Prostate gland (tissue), 2 donors: Measurements from ENCODE around the gene FLT4. TPM values are rescaled to one million over a fixed set of nuclear protein-coding genes. Genes with fewer than 3 reads are reported as not detected.

Experiments
- DNase-seq: peaks from one replicate; pipeline ENCODE4 v3.0.0-alpha.2; 2019; ENCODE audit warnings: low spot score
- H3K27ac ChIP-seq, 2 donors: fragments of 200-600 bp; sonication (generic); 2 replicates each; pipeline ENCODE4 v1.5.1; 2017 to 2019
- H3K27me3 ChIP-seq: fragments of 200-600 bp; sonication (generic); replicated peaks from 2 replicates; pipeline ENCODE4 v1.5.1; 2019; ENCODE audit not compliant: insufficient read depth
- H3K36me3 ChIP-seq, 2 donors: fragments of 200-600 bp; sonication (generic); 1 replicate in 1 of 2; 2 replicates in 1 of 2; pipeline versions ENCODE4 v1.5.1 to v1.8.1; 2017 to 2019
- H3K4me1 ChIP-seq: fragments of 200-600 bp; sonication (generic); replicated peaks from 2 replicates; pipeline ENCODE4 v1.5.1; 2019
- H3K4me3 ChIP-seq, 2 donors: fragments of 200-600 bp; sonication (generic); 2 replicates each; pipeline ENCODE4 v1.5.1; 2017 to 2019
- H3K9me3 ChIP-seq: fragments of 200-600 bp; sonication (generic); 2 replicates; pipeline ENCODE4 v1.5.1; 2017
- CTCF ChIP-seq, 4 experiments: fragments of 200-600 bp in 2 of 4; fragments of 450-650 bp in 2 of 4; sonication (generic) in 2 of 4; IDR thresholded peaks; 1 replicate in 3 of 4; 2 replicates in 1 of 4; pipeline ENCODE4 v1.5.1; 2016 to 2019; ENCODE audit warnings: antibody characterized with exemption in 4 of 4, mild to moderate bottlenecking in 2 of 4, moderate library complexity in 2 of 4
- POLR2A ChIP-seq: fragments of 450-650 bp; IDR thresholded peaks from one replicate; pipeline ENCODE4 v1.6.1; 2016; ENCODE audit warnings: antibody characterized with exemption, mild to moderate bottlenecking
- POLR2AphosphoS5 ChIP-seq: sonication (generic); formaldehyde crosslinking; IDR thresholded peaks from one replicate; pipeline ENCODE4 v1.6.1; 2017; ENCODE audit warnings: antibody characterized with exemption
- WGBS: methylation state at CpG from one replicate; pipeline ENCODE4 v1.1.5; 2018; 5-methylcytosine and 5-hydroxymethylcytosine counted together
- intact Hi-C: fragments of 100-400 bp; cut with DNase I; formaldehyde crosslinking; loops from one replicate; pipeline ENCODE4 v1.14.2; 2022
- total RNA-seq, 2 donors: library from RNA; depleted of rRNA; stranded (reverse); fragments of >200 nt; gene quantifications; one replicate each; pipeline ENCODE4 v1.1.0, GENCODE V29; 2016

Gene FLT4
- total RNA-seq, 2 donors from 2014 or later: 2.9 to 20.6 TPM

GRCh38 chr5:180591311-180591887 is 58.0 kb downstream of the FLT4 start, which contains the start of gene SCGB3A1:
Gene SCGB3A1 (minus strand): TSS chr5:180591499. CDS start chr5:180591462, 37 bp downstream.
- peak within 1 kb of the TSS; percentile 8 to 24 for H3K4me3 ChIP-seq
- 7% methylated on average over 34 of the region's 60 CpGs for WGBS
- TF ChIP-seq POLR2AphosphoS5 (no peak), POLR2A (no peak), CTCF (IDR thresholded peaks at IDR 0.05) (no peak)
- H3K4me1 ChIP-seq: peaks cover 16% of the 10 kb centered on the region
- peaks cover 9% of the 10 kb centered on the region for H3K27me3 ChIP-seq
- no peak within 1 kb of the TSS for H3K27ac ChIP-seq
- no peak for DNase-seq
- no peaks in the 10 kb centered on the region for H3K9me3 ChIP-seq
- intact Hi-C loops: no loop called here
- H3K36me3 ChIP-seq: no peaks in the 10 kb centered on the region

GRCh38 chr5:180590543-180591310 is 58.7 kb downstream of the FLT4 start:
- Histone ChIP-seq H3K27me3 (peaks cover 9% of the 10 kb centered on the region), H3K9me3 (no peaks in the 10 kb centered on the region), H3K36me3 (no peaks in the 10 kb centered on the region), H3K4me3 (peak overlapping the region; percentile 8 to 24), H3K27ac (no peak overlapping the region), H3K4me1 (peaks cover 14% of the 10 kb centered on the region)
- WGBS: 2% methylated on average over 35 of the region's 63 CpGs
- no peak for TF ChIP-seq CTCF (IDR thresholded peaks at IDR 0.05)
- no peak for TF ChIP-seq POLR2AphosphoS5
- TF ChIP-seq POLR2A: no peak
- no peak for DNase-seq
- intact Hi-C loops: no loop called here

- no peak for DNase-seq
- peaks cover 9% of the 10 kb centered on the region for H3K27me3 ChIP-seq
These were observed 59.4 kb downstream of the FLT4 start for GRCh38 chr5:180589771-180590542.

GRCh38 chr5:180586870-180587269 is 62.5 kb downstream of the FLT4 start:
- no peaks in the 10 kb centered on the region for H3K36me3 ChIP-seq
- 88% methylated on average over 10 of the region's 10 CpGs for WGBS
- H3K27ac ChIP-seq: no peak overlapping the region
- peaks cover 14% of the 10 kb centered on the region for H3K4me1 ChIP-seq
- H3K9me3 ChIP-seq: no peaks in the 10 kb centered on the region
- no peak overlapping the region for H3K4me3 ChIP-seq
- TF ChIP-seq POLR2A (no peak), CTCF (IDR thresholded peaks at IDR 0.05) (no peak), POLR2AphosphoS5 (no peak)
- DNase-seq: no peak
- peaks cover 9% of the 10 kb centered on the region for H3K27me3 ChIP-seq
- intact Hi-C loops: no loop called here

More at GRCh38 chr5:180589771-180590542, 59.4 kb downstream of the FLT4 start:
- Histone ChIP-seq H3K4me1 (peaks cover 14% of the 10 kb centered on the region), H3K4me3 (peak overlapping the region; percentile 8 to 24), H3K9me3 (no peaks in the 10 kb centered on the region), H3K36me3 (no peaks in the 10 kb centered on the region), H3K27ac (no peak overlapping the region)
- WGBS: 4% methylated on average over 43 of the region's 44 CpGs
- TF ChIP-seq CTCF (IDR thresholded peaks at IDR 0.05) (no peak), POLR2AphosphoS5 (no peak), POLR2A (no peak)
- intact Hi-C loops: no loop called here
